Erythroblast (primary cell): ENCODE data around the gene ACTL6B.
A peak's percentile ranks its signal among the peaks of the same experiment; 100 is the strongest.

Experiments
- GATA1 ChIP-seq: IDR thresholded peaks from 2 replicates; pipeline ENCODE4 v1.6.1; 2011; ENCODE audit warnings: low read depth, mild to moderate bottlenecking, control low read depth, low read length, moderate library complexity
- POLR2A ChIP-seq: IDR thresholded peaks from 2 replicates; pipeline ENCODE4 v1.6.1; 2011; ENCODE audit warnings: mild to moderate bottlenecking, low read length

DNA sequence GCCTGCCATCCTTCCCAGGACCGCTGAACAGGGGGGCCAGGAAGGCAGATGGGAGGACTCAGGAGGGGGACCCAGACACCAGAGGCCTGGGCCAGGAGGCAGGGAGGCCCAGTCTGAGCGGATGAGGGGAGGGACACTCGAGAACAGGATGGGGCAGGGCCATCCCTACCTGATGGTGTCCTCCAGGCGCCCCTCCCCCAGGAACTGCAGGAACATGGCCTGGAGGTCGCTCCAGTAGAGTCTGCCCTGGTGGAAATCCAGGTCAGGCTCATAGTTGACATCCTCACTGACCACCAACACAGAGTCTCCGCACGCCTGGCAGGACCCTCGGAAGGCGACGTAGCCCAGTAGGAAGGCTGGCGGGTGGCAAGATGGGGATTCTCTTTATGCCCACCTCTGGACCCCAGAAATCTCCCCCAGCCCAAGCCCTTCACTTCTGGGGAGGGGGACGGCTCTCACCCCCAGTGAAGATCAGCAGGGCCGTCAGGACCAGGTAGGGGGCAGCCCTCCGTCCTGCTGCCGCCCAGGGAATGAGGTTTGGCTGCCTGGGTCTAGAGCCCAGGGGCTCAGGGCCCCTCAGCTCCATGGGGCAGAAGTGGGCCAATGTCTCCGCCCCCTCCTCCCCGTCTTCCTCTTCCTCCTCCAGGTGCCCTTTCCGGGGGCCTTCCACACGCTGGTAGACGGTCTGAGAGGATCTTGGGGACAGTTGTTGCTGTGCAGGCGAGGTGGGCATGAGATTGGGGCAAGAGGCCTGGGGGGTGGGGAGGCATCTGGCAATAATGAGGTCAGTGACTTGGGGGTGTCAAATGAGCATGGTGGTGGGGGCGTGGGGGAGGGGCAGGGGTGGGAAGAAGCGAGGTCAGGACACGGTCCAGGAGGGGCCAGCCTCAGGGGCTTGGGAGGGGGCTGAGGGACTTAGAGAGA, 15.5 kb downstream of the ACTL6B start:
- TF ChIP-seq POLR2A (peak; percentile 57), GATA1 (no peak)
